Left ventricle myocardium inferior (tissue), 1 donor: ENCODE results near the gene HES1. TPM values are rescaled to one million over a fixed set of nuclear protein-coding genes. Genes with fewer than 3 reads are reported as not detected.
"Not testable (repeated sequence)": the region's sequence is repeated elsewhere in the genome, so short reads cannot be mapped to it uniquely, and the experiment has no call there.

ENCODE experiments used
- DNase-seq: peaks from one replicate; pipeline ENCODE4 v3.0.0-alpha.2; 2020
- H3K27ac ChIP-seq: fragments of 200-600 bp; replicated peaks from 2 replicates; pipeline ENCODE4 v1.8.0; 2021
- H3K27me3 ChIP-seq: fragments of 200-600 bp; 2 replicates; pipeline ENCODE4 v1.8.0; 2021; ENCODE audit warnings: low read depth
- H3K36me3 ChIP-seq: fragments of 200-600 bp; 2 replicates; pipeline ENCODE4 v1.8.0; 2021
- H3K4me1 ChIP-seq: fragments of 200-600 bp; 2 replicates; pipeline ENCODE4 v1.8.0; 2021
- H3K4me3 ChIP-seq: fragments of 200-600 bp; 2 replicates; pipeline ENCODE4 v1.8.0; 2021; ENCODE audit warnings: mild to moderate bottlenecking, moderate library complexity
- H3K9me3 ChIP-seq: fragments of 200-600 bp; replicated peaks from 2 replicates; pipeline ENCODE4 v1.8.0; 2021
- CTCF ChIP-seq: fragments of 200-600 bp; IDR thresholded peaks from 2 replicates; pipeline ENCODE4 v1.8.0; 2021; ENCODE audit warnings: antibody characterized with exemption, mild to moderate bottlenecking, borderline replicate concordance
- intact Hi-C: fragments of 100-400 bp; cut with micrococcal nuclease; formaldehyde crosslinking; loops from one replicate; pipeline ENCODE4 v1.11.0; 2022
- total RNA-seq: library from RNA; stranded (reverse); fragmentation: NEBNext Ultra II Directional; extraction: Animal tissue kit (Norgen Biotek cat#: 25700); gene quantifications from one replicate; pipeline ENCODE4 v1.2.1, GENCODE V29; 2021
- donor health status: DM: no; HTN: yes; CAD: no; lungs with severe emphysema.

The HES1 gene
- total RNA-seq, 1 donor from 2014 or later, result 13.4 TPM

- Histone ChIP-seq H3K27ac (no peak overlapping the region), H3K36me3 (no peaks in the 10 kb centered on the region), H3K27me3 (peaks cover 70% of the 10 kb centered on the region), H3K4me3 (no peak overlapping the region), H3K4me1 (no peaks in the 10 kb centered on the region), H3K9me3 (no peaks in the 10 kb centered on the region)
- intact Hi-C loops, result no loop called here
- no peak for TF ChIP-seq CTCF
- no peak for DNase-seq
Measured at GRCh38 chr3:194124193-194124592, 11.8 kb upstream of the HES1 start.

GRCh38 chr3:194125442-194125841, 10.5 kb upstream of the HES1 start:
- H3K9me3 ChIP-seq, result no peaks in the 10 kb centered on the region
- no peak overlapping the region for H3K27ac ChIP-seq
- intact Hi-C loops, result no loop called here
- H3K4me3 ChIP-seq, result no peak overlapping the region
- peaks cover 60% of the 10 kb centered on the region for H3K27me3 ChIP-seq
- peaks cover 11% of the 10 kb centered on the region for H3K4me1 ChIP-seq
- DNase-seq, result no peak
- no peaks in the 10 kb centered on the region for H3K36me3 ChIP-seq
- TF ChIP-seq CTCF, result no peak

- Histone ChIP-seq H3K4me3 (no peak overlapping the region), H3K27ac (no peak overlapping the region), H3K27me3 (peaks cover 48% of the 10 kb centered on the region), H3K36me3 (no peaks in the 10 kb centered on the region), H3K9me3 (no peaks in the 10 kb centered on the region), H3K4me1 (peaks cover 25% of the 10 kb centered on the region)
- intact Hi-C loops, result no loop called here
- no peak for TF ChIP-seq CTCF
- DNase-seq, result no peak
Measured at GRCh38 chr3:194126790-194127189, 9.2 kb upstream of the HES1 start.

GRCh38 chr3:194128202-194128918, 7.6 kb upstream of the HES1 start:
- H3K36me3 ChIP-seq, result no peaks in the 10 kb centered on the region
- peaks cover 30% of the 10 kb centered on the region for H3K4me1 ChIP-seq
- no peak overlapping the region for H3K4me3 ChIP-seq
- DNase-seq, result no peak
- TF ChIP-seq CTCF, result no peak
- no peak overlapping the region for H3K27ac ChIP-seq
- intact Hi-C loops, result no loop called here
- no peaks in the 10 kb centered on the region for H3K9me3 ChIP-seq
- H3K27me3 ChIP-seq, result peaks cover 37% of the 10 kb centered on the region

GRCh38 chr3:194128919-194129295, 7.0 kb upstream of the HES1 start:
- peaks cover 35% of the 10 kb centered on the region for H3K4me1 ChIP-seq
- DNase-seq, H3K9me3 ChIP-seq, H3K36me3 ChIP-seq, H3K4me3 ChIP-seq, H3K27ac ChIP-seq, intact Hi-C loops: not testable (repeated sequence)
- H3K27me3 ChIP-seq, result peaks cover 31% of the 10 kb centered on the region

GRCh38 chr3:194129581-194130133, 6.3 kb upstream of the HES1 start:
- no peak overlapping the region for H3K27ac ChIP-seq

More at GRCh38 chr3:194129581-194130133, 6.3 kb upstream of the HES1 start:
- no peaks in the 10 kb centered on the region for H3K9me3 ChIP-seq
- intact Hi-C loops, result loop anchor here (10.0 kb wide), 1 partner anchor 175 kb away; no protein-coding TSS in a partner anchor
- TF ChIP-seq CTCF, result no peak
- H3K36me3 ChIP-seq, result no peaks in the 10 kb centered on the region
- peaks cover 39% of the 10 kb centered on the region for H3K4me1 ChIP-seq
- H3K4me3 ChIP-seq, result no peak overlapping the region
- H3K27me3 ChIP-seq, result peaks cover 29% of the 10 kb centered on the region
- DNase-seq, result peak; percentile 22
